K562 (cell line): ENCODE measurements around the gene EPX. TPM values are rescaled to one million over a fixed set of nuclear protein-coding genes. Genes with fewer than 3 reads are reported as not detected.
A peak's percentile ranks its signal among the peaks of the same experiment; 100 is the strongest.

Experiments used
- BACH1 ChIP-seq: fragments of 200-800 bp; sonication (Bioruptor generic); IDR thresholded peaks from 2 replicates; pipeline ENCODE4 v1.6.1; 2016; ENCODE audit warnings: missing genetic modification characterization, missing compliant biosample characterization
- CSDE1 ChIP-seq, 2 experiments: fragments of 450-650 bp; IDR thresholded peaks; 2 replicates each; pipeline ENCODE4 v1.6.1; 2016; ENCODE audit warnings: mild to moderate bottlenecking in 1 of 2
- E2F1 ChIP-seq: sonication (generic); formaldehyde crosslinking; IDR thresholded peaks from 2 replicates; pipeline ENCODE4 v1.8.1; 2023; ENCODE audit warnings: mild to moderate bottlenecking, missing genetic modification reagents, moderate library complexity
- EP400 ChIP-seq: fragments of 450-650 bp; IDR thresholded peaks from 2 replicates; pipeline ENCODE4 v1.6.1; 2017; ENCODE audit warnings: antibody characterized with exemption, mild to moderate bottlenecking, moderate library complexity
- GTF2F1 ChIP-seq: IDR thresholded peaks from 2 replicates; pipeline ENCODE4 v1.6.1; 2011; ENCODE audit warnings: low read depth, low read length, improper control_type of control experiment
- POLR2AphosphoS5 ChIP-seq: IDR thresholded peaks from 2 replicates; pipeline ENCODE4 v1.6.1; 2011; ENCODE audit warnings: mild to moderate bottlenecking, low read depth, low read length, moderate library complexity; ENCODE audit not compliant: control insufficient read depth, insufficient read depth
- PRDM10 ChIP-seq: fragments of 450-650 bp; IDR thresholded peaks from 2 replicates; pipeline ENCODE4 v1.6.1; 2018; ENCODE audit not compliant: partially characterized antibody
- PURB ChIP-seq: sonication (generic); formaldehyde crosslinking; IDR thresholded peaks from 2 replicates; pipeline ENCODE4 v1.9.0; 2021; ENCODE audit warnings: low read depth, mild to moderate bottlenecking, missing genetic modification reagents
- RFX5 ChIP-seq: IDR thresholded peaks from 2 replicates; pipeline ENCODE4 v1.6.1; 2011; ENCODE audit warnings: low read depth, mild to moderate bottlenecking, improper control_type of control experiment, low read length
- RUNX1 ChIP-seq: sonication (generic); IDR thresholded peaks from 2 replicates; pipeline ENCODE4 v1.6.1; 2016; ENCODE audit warnings: antibody characterized with exemption, low read depth
- TAL1 ChIP-seq: fragments of 450-650 bp; IDR thresholded peaks from 2 replicates; pipeline ENCODE4 v1.6.1; 2016; ENCODE audit warnings: mild to moderate bottlenecking
- TEAD2 ChIP-seq: fragments of 450-650 bp; IDR thresholded peaks from 2 replicates; pipeline ENCODE4 v1.6.1; 2016; ENCODE audit warnings: missing genetic modification characterization, control low read depth, missing compliant biosample characterization
- U2AF2 ChIP-seq: fragments of 200-400 bp; formaldehyde crosslinking; optimal IDR thresholded peaks from 2 replicates; pipeline ENCODE3; 2017; ENCODE audit warnings: low read depth, mild to moderate bottlenecking, low read length
- ZNF121 ChIP-seq: sonication (generic); formaldehyde crosslinking; conservative IDR thresholded peaks from 2 replicates; pipeline ENCODE4 v1.8.0; 2022; ENCODE audit warnings: missing genetic modification reagents
- ZNF444 ChIP-seq: fragments of 250-450 bp; sonication (Bioruptor Pico); IDR thresholded peaks from 2 replicates; pipeline ENCODE4 v1.4.0; 2020; ENCODE audit warnings: mild to moderate bottlenecking, moderate library complexity
- polyA plus RNA-seq, 8 experiments: library from polyadenylated mRNA; depleted of rRNA in 4 of 8; stranded (reverse) in 5 of 8; unstranded in 3 of 8; fragments of >200 nt; fragmentation: Nextera tagmentation in 2 of 8; fragmentation: Illumina TruSeq in 1 of 8; extraction: Ambion mirVana in 2 of 8; extraction: Trizol in 1 of 8; gene quantifications; 2 replicates each; pipeline versions ENCODE4 v1.2.1 to v1.2.3, GENCODE V29; 2011 to 2014; ENCODE audit warnings: inconsistent platforms in 1 of 8, missing spikeins in 1 of 8
- total RNA-seq, 7 experiments: library from RNA; depleted of rRNA in 6 of 7; stranded (reverse); fragments of >200 nt in 6 of 7; fragmentation: Illumina TruSeq in 2 of 7; extraction: Trizol in 2 of 7; gene quantifications; 2 replicates each; pipeline versions ENCODE4 v1.2.1 to v1.2.3, GENCODE V29; 2011 to 2021; ENCODE audit warnings: low replicate concordance in 1 of 7
- TF ChIP-seq, protein P1 (sequence below): fragments of 250-450 bp; sonication (Bioruptor Pico); IDR thresholded peaks from 2 replicates; pipeline ENCODE4 v1.8.0; 2021; ENCODE audit warnings: mild to moderate bottlenecking, moderate library complexity
- TF ChIP-seq, protein P2 (sequence below): fragments of 450-650 bp; IDR thresholded peaks from 2 replicates; pipeline ENCODE4 v1.6.1; 2017; ENCODE audit warnings: mild to moderate bottlenecking, moderate library complexity
- TF ChIP-seq, protein P3 (sequence below), 2 experiments: IDR thresholded peaks; 2 replicates each; pipeline ENCODE4 v1.6.1; 2012; ENCODE audit warnings: improper control_type of control experiment in 2 of 2, low read depth in 2 of 2, low read length in 2 of 2, borderline replicate concordance in 1 of 2

The EPX gene
- total and polyA plus RNA-seq, 9 of the 15 experiments (the other 6 are each of a cell fraction or from before 2014, with no cell fraction given): 0.07 to 0.33 (median 0.19) TPM; not detected in 3

DNA sequence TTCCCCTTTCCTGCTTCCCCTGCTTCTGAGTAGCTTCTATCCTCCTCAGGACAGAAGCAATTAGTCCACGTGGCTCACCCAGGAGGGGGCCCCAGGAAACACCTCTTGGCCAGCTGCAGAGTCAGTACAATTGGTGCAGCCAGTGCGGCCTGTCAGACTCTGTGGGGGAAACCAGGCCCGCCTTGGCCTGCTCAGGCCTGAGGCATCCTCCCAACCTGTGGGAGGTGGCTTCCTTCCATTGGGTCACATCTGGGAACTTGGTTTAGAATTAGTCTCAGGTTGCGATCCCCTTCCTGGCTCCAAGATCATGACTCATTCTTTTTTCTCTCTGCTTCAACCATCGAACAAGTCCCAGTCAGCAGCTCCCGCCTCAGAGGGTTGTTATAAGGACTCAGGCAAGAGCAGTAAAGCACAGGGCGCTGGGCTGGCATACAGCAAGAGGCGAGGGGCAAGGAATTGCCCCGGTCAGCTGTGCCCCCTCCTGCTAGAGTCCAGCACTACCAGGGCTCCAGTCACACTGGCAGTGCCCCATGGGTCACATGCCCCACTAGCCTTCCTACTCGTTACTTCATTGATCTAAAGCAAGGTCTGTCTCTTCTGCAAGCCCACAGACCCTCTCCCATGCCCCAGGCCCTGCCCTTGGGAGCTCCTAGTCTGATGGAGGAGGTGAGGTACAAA is 8.1 kb upstream of the EPX start (continued):
- TF ChIP-seq ZNF444 (CRISPR knock-in tag) (no peak), TAL1 (no peak), GTF2F1 (no peak), PRDM10 (no peak), RFX5 (no peak), U2AF2 (no peak), BACH1 (tag) (no peak), PURB (CRISPR knock-in tag) (no peak), POLR2AphosphoS5 (no peak), CSDE1 (IDR thresholded peaks at IDR 0.05) (no peak), TEAD2 (tag) (no peak), RUNX1 (no peak), EP400 (no peak; the same call in 1 of the 2 replicates), E2F1 (CRISPR knock-in tag) (no peak), ZNF121 (no peak)
- TF ChIP-seq, protein P1, sequence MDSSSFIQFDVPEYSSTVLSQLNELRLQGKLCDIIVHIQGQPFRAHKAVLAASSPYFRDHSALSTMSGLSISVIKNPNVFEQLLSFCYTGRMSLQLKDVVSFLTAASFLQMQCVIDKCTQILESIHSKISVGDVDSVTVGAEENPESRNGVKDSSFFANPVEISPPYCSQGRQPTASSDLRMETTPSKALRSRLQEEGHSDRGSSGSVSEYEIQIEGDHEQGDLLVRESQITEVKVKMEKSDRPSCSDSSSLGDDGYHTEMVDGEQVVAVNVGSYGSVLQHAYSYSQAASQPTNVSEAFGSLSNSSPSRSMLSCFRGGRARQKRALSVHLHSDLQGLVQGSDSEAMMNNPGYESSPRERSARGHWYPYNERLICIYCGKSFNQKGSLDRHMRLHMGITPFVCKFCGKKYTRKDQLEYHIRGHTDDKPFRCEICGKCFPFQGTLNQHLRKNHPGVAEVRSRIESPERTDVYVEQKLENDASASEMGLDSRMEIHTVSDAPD (CRISPR knock-in tag): no peak
- TF ChIP-seq, protein P2, sequence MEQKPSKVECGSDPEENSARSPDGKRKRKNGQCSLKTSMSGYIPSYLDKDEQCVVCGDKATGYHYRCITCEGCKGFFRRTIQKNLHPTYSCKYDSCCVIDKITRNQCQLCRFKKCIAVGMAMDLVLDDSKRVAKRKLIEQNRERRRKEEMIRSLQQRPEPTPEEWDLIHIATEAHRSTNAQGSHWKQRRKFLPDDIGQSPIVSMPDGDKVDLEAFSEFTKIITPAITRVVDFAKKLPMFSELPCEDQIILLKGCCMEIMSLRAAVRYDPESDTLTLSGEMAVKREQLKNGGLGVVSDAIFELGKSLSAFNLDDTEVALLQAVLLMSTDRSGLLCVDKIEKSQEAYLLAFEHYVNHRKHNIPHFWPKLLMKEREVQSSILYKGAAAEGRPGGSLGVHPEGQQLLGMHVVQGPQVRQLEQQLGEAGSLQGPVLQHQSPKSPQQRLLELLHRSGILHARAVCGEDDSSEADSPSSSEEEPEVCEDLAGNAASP: no peak
- TF ChIP-seq, protein P3, sequence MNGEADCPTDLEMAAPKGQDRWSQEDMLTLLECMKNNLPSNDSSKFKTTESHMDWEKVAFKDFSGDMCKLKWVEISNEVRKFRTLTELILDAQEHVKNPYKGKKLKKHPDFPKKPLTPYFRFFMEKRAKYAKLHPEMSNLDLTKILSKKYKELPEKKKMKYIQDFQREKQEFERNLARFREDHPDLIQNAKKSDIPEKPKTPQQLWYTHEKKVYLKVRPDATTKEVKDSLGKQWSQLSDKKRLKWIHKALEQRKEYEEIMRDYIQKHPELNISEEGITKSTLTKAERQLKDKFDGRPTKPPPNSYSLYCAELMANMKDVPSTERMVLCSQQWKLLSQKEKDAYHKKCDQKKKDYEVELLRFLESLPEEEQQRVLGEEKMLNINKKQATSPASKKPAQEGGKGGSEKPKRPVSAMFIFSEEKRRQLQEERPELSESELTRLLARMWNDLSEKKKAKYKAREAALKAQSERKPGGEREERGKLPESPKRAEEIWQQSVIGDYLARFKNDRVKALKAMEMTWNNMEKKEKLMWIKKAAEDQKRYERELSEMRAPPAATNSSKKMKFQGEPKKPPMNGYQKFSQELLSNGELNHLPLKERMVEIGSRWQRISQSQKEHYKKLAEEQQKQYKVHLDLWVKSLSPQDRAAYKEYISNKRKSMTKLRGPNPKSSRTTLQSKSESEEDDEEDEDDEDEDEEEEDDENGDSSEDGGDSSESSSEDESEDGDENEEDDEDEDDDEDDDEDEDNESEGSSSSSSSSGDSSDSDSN (IDR thresholded peaks at IDR 0.05; ENCODE audit: borderline replicate concordance in 1 of 2, low read depth in 2 of 2, low read length in 2 of 2): 0 out of 4 replicates have a peak, but pooled peaks of 1 of the 2 experiments have one; percentile 36
